ENCODE results near the gene PRKAG1.

Gene PRKAG1

GRCh38 chr12:49049566-49050224 is 31.1 kb upstream of the PRKAG1 start:
- no peak for DNase-seq (ENCODE audit: low read depth, low spot score)

GRCh38 chr12:49048953-49049352 is 30.4 kb upstream of the PRKAG1 start:
- DNase-seq (ENCODE audit: low read depth, low spot score) = no peak

- DNase-seq (ENCODE audit: low read depth, low spot score) = no peak
These were observed 27.7 kb upstream of the PRKAG1 start for GRCh38 chr12:49046129-49046895.

- no peak for DNase-seq (ENCODE audit: low read depth, low spot score)
These were observed 26.1 kb upstream of the PRKAG1 start for GRCh38 chr12:49044660-49045059.

- DNase-seq (ENCODE audit: low read depth, low spot score) = no peak
These were observed 25.3 kb upstream of the PRKAG1 start for GRCh38 chr12:49043856-49044258.

- DNase-seq (ENCODE audit: low read depth, low spot score) = no peak
These were observed 24.7 kb upstream of the PRKAG1 start for GRCh38 chr12:49043241-49043640.

GRCh38 chr12:49041881-49042484 is 23.4 kb upstream of the PRKAG1 start:
- no peak for DNase-seq (ENCODE audit: low read depth, low spot score)

- DNase-seq (ENCODE audit: low read depth, low spot score) = no peak
These were observed 22.7 kb upstream of the PRKAG1 start for GRCh38 chr12:49041036-49041880.

GRCh38 chr12:49040364-49040855 is 21.8 kb upstream of the PRKAG1 start:
- DNase-seq (ENCODE audit: low read depth, low spot score) = no peak

- no peak for DNase-seq (ENCODE audit: low read depth, low spot score)
These were observed 21.1 kb upstream of the PRKAG1 start for GRCh38 chr12:49039421-49040363.

- no peak for DNase-seq (ENCODE audit: low read depth, low spot score)
These were observed 19.8 kb upstream of the PRKAG1 start for GRCh38 chr12:49038291-49038955.

GRCh38 chr12:49037947-49038237 is 19.3 kb upstream of the PRKAG1 start:
- no peak for DNase-seq (ENCODE audit: low read depth, low spot score)

- no peak for DNase-seq (ENCODE audit: low read depth, low spot score)
These were observed 18.8 kb upstream of the PRKAG1 start for GRCh38 chr12:49037111-49037946.

- no peak for DNase-seq (ENCODE audit: low read depth, low spot score)
These were observed 17.5 kb upstream of the PRKAG1 start for GRCh38 chr12:49036029-49036428.

GRCh38 chr12:49034286-49034622 is 15.7 kb upstream of the PRKAG1 start:
- DNase-seq (ENCODE audit: low read depth, low spot score) = no peak

- DNase-seq (ENCODE audit: low read depth, low spot score) = no peak
These were observed 15.2 kb upstream of the PRKAG1 start for GRCh38 chr12:49033611-49034285.

GRCh38 chr12:49032679-49033447 is 14.3 kb upstream of the PRKAG1 start:
- no peak for DNase-seq (ENCODE audit: low read depth, low spot score)

GRCh38 chr12:49032276-49032675 is 13.7 kb upstream of the PRKAG1 start:
- DNase-seq (ENCODE audit: low read depth, low spot score) = no peak
